HUES64 (cell line): ENCODE data around the gene PRDM15.

Experiments used
- H3K27ac ChIP-seq: 2 replicates; pipeline ENCODE4 v1.7.0; 2013; ENCODE audit warnings: low read depth, low read length, inconsistent platforms
- H3K27me3 ChIP-seq: 2 replicates; pipeline ENCODE4 v1.6.1; 2013; ENCODE audit warnings: mild to moderate bottlenecking, low read length; ENCODE audit not compliant: insufficient read depth
- H3K36me3 ChIP-seq: 2 replicates; pipeline ENCODE4 v1.6.1; 2013; ENCODE audit warnings: mild to moderate bottlenecking, low read length; ENCODE audit not compliant: insufficient read depth
- H3K4me1 ChIP-seq: 2 replicates; pipeline ENCODE4 v1.6.1; 2013; ENCODE audit warnings: mild to moderate bottlenecking, low read length, moderate library complexity; ENCODE audit not compliant: insufficient read depth
- H3K4me3 ChIP-seq: 2 replicates; pipeline ENCODE4 v1.5.1; 2013; ENCODE audit warnings: mild to moderate bottlenecking, low read length, moderate library complexity
- H3K9ac ChIP-seq: 2 replicates; pipeline ENCODE4 v1.6.1; 2013; ENCODE audit warnings: mild to moderate bottlenecking, low read depth, low read length
- H3K9me3 ChIP-seq: 2 replicates; pipeline ENCODE4 v1.6.1; 2013; ENCODE audit warnings: low read depth, low read length; ENCODE audit not compliant: insufficient read depth
- WGBS: fragments of 150-250, 120-280 bp; methylation state at CpG from one replicate; pipeline ENCODE4 v1.1.7; 2013; ENCODE audit warnings: missing lambda C conversion rate; 5-methylcytosine and 5-hydroxymethylcytosine counted together

The PRDM15 gene

DNA sequence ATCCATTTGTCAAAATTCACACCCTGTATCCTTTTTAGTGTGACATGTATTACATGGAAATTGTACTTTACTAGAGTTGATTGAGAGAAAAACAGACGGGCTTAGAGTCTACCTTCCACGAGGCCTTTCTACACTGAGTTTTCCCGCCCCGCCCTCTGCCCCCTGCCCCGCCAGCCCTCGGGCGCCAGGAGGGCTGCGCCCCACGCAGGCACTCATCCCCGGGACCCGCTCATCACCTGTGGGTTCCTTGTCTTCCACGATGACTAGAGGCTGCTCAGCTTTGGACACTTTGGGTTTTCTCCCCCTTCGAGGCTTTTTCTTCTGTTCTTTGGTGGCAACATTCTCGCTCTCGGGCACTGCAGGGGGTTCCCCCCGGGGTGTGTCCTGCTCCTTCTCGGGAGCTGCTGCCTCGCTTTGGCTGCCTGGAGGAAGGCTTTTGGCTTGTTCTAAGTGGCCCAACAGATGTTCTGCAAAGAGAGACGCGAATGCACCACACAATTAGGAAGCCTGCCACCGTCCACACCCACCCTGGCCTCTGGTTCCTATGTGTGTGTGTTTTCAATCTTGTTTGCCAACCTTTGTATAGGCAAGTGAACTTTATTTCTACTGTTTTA is 39.6 kb downstream of the PRDM15 start:
- 90% methylated on average over 20 of the region's 21 CpGs for WGBS
- no peak overlapping the region for H3K4me3 ChIP-seq
- no peak overlapping the region for H3K27ac ChIP-seq
- no peaks in the 10 kb centered on the region for H3K27me3 ChIP-seq
- peaks cover 19% of the 10 kb centered on the region; the same call in 1 of the 2 replicates for H3K36me3 ChIP-seq
- H3K9me3 ChIP-seq: peaks cover 9% of the 10 kb centered on the region
- no peak overlapping the region for H3K9ac ChIP-seq
- peaks cover 15% of the 10 kb centered on the region for H3K4me1 ChIP-seq

GRCh38 chr21:41837756-41838297 is 41.3 kb downstream of the PRDM15 start:
- peaks cover 9% of the 10 kb centered on the region for H3K9me3 ChIP-seq
- no peak overlapping the region for H3K27ac ChIP-seq
- H3K4me1 ChIP-seq: peaks cover 15% of the 10 kb centered on the region
- no peaks in the 10 kb centered on the region for H3K27me3 ChIP-seq
- 92% methylated on average over 7 of the region's 7 CpGs for WGBS
- peaks cover 19% of the 10 kb centered on the region; the same call in 1 of the 2 replicates for H3K36me3 ChIP-seq
- H3K9ac ChIP-seq: no peak overlapping the region
- no peak overlapping the region for H3K4me3 ChIP-seq

DNA sequence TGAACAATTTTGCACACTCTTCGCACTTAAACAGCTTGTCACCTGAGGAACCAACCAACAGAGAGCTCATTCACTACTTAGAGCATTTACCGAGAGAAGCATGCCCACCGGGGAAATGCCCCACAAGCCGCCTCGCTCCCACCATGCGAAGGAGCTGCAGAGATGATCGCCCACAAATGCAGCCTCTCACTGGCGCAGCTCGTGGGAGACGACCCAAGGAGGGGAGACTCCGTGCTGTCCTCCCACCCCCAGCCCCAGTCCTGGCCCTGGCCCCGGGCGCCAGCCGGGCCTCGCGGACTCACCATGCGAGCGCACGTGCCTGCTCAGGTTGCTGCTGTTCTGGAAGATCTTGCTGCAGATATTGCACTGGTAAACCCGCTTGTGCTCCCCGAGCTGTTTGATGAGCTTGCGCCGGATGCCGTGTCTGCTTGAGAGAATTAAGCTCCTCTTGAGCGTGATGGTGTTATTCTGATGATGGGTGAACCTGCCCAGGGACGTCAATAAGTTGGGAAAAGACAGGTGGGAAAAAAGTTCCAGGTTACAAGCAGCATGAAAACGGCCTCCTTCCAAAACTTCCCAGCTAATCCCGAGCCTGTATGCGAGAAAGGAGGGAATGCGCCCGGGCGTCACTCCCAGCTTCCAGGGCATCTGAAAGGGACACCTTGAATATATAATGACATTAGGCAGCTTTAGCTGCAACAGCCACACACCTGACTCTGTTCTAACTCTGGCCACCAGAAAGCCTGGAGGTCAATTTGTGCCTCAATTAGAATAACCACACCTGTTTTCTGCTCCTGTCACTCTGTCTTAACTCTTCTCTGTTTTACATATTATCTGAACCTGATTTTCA is 42.8 kb downstream of the PRDM15 start:
- H3K9me3 ChIP-seq: peaks cover 8% of the 10 kb centered on the region
- peaks cover 15% of the 10 kb centered on the region; the same call in 1 of the 2 replicates for H3K36me3 ChIP-seq
- WGBS: 81% methylated on average over 32 of the region's 32 CpGs
- no peaks in the 10 kb centered on the region for H3K27me3 ChIP-seq
- H3K9ac ChIP-seq: no peak overlapping the region
- peaks cover 15% of the 10 kb centered on the region for H3K4me1 ChIP-seq
- no peak overlapping the region for H3K27ac ChIP-seq
- H3K4me3 ChIP-seq: no peak overlapping the region

DNA sequence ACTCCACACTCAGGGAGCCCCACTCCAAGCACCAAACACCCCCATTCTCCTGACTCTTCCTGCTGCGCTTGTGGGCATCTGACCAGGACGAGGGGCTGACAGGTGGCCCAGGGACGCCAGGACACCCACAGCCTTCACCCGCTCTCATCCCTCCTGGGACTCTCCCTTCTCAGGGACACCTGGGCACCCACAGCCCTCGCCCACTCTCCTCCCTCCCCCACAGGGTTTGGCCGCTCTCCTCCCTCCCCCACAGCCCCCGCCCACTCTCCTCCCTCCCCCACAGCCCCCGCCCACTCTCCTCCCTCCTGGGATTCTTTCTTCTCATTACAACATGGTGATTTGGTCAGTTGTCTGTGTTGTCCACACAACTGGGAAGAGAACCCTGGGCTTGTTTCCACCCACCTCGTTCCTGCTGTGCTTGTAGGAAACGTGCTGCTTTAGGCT is 43.4 kb downstream of the PRDM15 start:
- Histone ChIP-seq H3K27me3 (no peaks in the 10 kb centered on the region), H3K9ac (no peak overlapping the region), H3K36me3 (peaks cover 10% of the 10 kb centered on the region; the same call in 1 of the 2 replicates), H3K27ac (no peak overlapping the region), H3K4me1 (peaks cover 15% of the 10 kb centered on the region), H3K9me3 (peaks cover 1% of the 10 kb centered on the region; the same call in 1 of the 2 replicates), H3K4me3 (no peak overlapping the region)
- 66% methylated on average over 9 of the region's 10 CpGs for WGBS

DNA sequence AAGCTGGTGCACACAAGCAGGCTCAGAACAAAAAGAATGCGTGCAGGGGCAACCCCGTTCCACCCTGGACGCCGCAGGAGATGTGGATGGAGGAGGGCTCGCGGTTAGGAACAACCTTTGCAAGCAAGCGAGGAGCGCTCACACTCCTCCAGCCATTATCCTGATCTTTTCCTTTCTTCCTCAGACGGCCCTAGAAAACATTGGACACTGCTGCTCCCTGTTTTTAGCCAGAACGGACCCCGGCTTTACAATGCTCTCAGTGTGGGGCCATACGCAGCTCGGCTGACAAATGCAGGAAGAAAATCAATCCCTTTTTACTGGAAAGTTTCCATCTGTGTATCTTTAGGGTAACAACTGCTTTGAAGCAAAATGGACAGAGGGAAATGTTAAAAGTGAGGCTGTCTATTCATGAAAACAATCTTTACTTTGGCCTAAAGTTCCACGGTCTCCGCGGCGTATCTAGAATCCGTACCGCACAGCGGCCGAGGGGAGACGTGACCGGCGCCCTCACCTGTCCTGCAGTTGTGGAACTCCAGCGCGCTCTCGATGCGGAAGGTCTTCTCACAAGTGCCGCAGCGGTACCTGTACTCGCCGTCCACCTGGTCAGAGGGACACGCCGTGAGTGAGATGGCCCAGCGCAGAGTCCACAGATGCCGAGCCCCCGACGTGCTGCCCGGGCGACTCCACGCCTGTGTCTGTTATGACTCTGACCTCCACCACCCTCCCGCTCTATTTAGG is 44.0 kb downstream of the PRDM15 start:
- Histone ChIP-seq H3K4me3 (no peak overlapping the region), H3K4me1 (peaks cover 15% of the 10 kb centered on the region), H3K27me3 (no peaks in the 10 kb centered on the region), H3K27ac (no peak overlapping the region), H3K9ac (no peak overlapping the region), H3K9me3 (no peaks in the 10 kb centered on the region), H3K36me3 (0 out of 2 replicates have a peak, but pooled peaks cover 10% of the 10 kb centered on the region)
- 93% methylated on average over 42 of the region's 42 CpGs for WGBS

DNA sequence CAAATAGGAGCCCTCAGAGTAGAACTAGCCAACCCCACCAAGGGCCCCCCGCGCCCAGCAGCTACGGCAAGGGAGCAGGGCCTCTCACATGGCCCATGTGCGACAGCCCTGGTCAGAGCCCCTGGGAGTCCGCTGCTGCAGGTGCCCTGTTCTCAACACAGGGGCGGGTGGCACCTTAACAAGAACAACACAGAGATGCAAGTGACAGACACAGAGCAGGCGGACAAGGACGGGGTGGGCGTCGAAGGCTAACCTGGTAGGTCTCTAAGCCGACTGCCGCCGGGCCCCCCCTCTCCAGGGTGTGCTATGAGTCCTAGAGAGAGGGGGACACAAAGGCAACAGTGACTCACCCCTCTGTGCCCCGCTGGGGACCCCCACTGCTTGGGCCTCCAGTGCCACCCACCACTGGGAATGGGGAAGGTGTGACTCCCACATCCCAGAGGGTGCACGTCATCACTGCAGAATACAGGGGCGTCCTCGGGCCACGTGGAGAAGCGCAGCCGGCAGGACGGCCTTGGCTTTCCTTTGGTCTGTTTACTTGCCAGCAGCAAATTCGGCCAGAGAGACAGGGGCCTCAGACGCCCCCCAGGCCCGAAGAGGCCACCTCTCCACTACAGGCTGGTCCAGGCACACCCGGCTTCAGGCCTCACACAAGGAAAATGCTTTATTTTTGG is 44.8 kb downstream of the PRDM15 start:
- H3K4me3 ChIP-seq: no peak overlapping the region
- H3K27me3 ChIP-seq: no peaks in the 10 kb centered on the region
- peaks cover 15% of the 10 kb centered on the region for H3K4me1 ChIP-seq

DNA sequence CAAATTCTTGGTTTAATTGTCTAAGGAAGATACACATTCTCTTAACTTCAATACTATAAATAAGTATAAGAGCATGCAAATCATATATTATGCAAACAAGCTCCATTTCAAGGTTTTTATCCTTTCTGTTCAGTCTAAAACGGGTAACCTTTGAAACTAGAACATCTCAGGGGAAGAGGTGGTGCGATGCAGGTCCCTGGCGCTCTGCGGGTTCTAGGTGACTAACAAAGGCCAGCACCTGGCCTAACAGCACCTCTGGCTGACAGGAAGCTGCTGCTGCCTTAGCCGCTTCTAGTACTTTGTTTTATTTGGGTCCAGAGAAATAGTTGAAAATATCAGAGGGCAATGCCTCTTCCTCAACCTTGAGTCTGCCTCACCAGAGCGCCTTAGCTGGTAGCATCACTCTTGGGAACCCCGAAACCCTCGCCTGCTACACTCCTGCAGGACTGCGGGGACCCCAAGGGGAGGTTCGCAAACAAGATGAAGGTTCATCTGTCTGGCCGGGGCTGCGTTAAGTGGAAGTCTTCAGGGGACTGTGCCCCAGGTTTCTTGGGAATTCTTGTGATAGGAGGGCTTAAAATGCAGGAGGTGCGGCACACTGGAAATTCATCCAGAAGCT is 45.5 kb downstream of the PRDM15 start:
- WGBS: 96% methylated on average over 13 of the region's 13 CpGs
- H3K27me3 ChIP-seq: no peaks in the 10 kb centered on the region
- no peak overlapping the region for H3K4me3 ChIP-seq
- 0 out of 2 replicates have a peak, but pooled peaks cover 10% of the 10 kb centered on the region for H3K36me3 ChIP-seq
- H3K9ac ChIP-seq: no peak overlapping the region
- no peak overlapping the region for H3K27ac ChIP-seq
- no peaks in the 10 kb centered on the region for H3K9me3 ChIP-seq
- peaks cover 15% of the 10 kb centered on the region for H3K4me1 ChIP-seq

More for the DNA sequence above, 44.8 kb downstream of the PRDM15 start:
- WGBS: 87% methylated on average over 25 of the region's 25 CpGs
- Histone ChIP-seq H3K9me3 (no peaks in the 10 kb centered on the region), H3K36me3 (0 out of 2 replicates have a peak, but pooled peaks cover 10% of the 10 kb centered on the region), H3K27ac (no peak overlapping the region), H3K9ac (no peak overlapping the region)

- no peak overlapping the region for H3K9ac ChIP-seq
- no peak overlapping the region for H3K27ac ChIP-seq
- H3K9me3 ChIP-seq: no peaks in the 10 kb centered on the region
- 0 out of 2 replicates have a peak, but pooled peaks cover 11% of the 10 kb centered on the region for H3K36me3 ChIP-seq
- H3K4me1 ChIP-seq: peaks cover 15% of the 10 kb centered on the region
- no peak overlapping the region for H3K4me3 ChIP-seq
- 93% methylated on average over 16 of the region's 17 CpGs for WGBS
- H3K27me3 ChIP-seq: no peaks in the 10 kb centered on the region
Measured at GRCh38 chr21:41832596-41833496, 46.3 kb downstream of the PRDM15 start.

GRCh38 chr21:41831866-41832595 is 47.1 kb downstream of the PRDM15 start:
- Histone ChIP-seq H3K27me3 (no peaks in the 10 kb centered on the region), H3K36me3 (peaks cover 3% of the 10 kb centered on the region; the same call in 1 of the 2 replicates), H3K9me3 (no peaks in the 10 kb centered on the region), H3K4me3 (no peak overlapping the region), H3K27ac (no peak overlapping the region), H3K9ac (no peak overlapping the region), H3K4me1 (peaks cover 14% of the 10 kb centered on the region)
- 96% methylated on average over 16 of the region's 17 CpGs for WGBS
